ENCODE results near the gene RPL34. TPM values are rescaled to one million over a fixed set of nuclear protein-coding genes. Genes with fewer than 3 reads are reported as not detected.

The RPL34 gene
- total and polyA plus RNA-seq, 8 donors, result 901 to 2,528 (median 2,268) TPM

DNA sequence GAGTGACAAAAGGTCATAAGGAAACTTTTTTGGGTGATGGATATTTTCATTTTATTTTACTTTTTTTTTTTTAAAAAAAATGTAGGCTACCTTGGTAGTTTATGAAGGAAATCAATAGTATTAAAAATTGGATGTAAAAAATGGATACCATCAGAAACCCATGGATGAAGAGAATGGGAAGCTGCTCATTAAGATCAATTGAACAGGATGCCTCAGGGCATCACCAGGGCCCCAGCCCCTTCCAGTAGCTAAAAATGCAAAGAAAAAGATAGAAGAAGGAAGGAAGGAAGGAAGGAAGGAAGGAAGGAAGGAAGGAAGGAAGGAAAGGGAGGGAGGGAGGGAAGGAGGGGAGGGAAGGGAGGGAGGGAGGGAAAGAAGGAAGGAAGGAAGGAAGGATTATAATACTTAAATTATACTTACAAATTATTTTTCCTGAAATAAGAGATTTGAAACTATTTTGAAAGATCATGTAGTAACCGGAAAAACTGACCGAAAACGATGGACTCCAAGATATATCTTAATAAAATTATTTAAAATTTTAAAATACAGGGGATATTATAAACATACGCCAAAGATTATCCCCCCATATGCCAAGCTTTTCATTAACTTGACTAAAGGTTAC is 54.1 kb downstream of the RPL34 start:
- ATAC-seq, result no peak
- Histone ChIP-seq H3K36me3 (peaks cover 0 to 14% of the 10 kb centered on the region in 2 donors), H3K9me3 (no peaks in the 10 kb centered on the region), H3K4me3 (no peak overlapping the region), H3K4me1 (no peaks in the 10 kb centered on the region), H3K27me3 (no peaks in the 10 kb centered on the region), H3K27ac (no peak overlapping the region)
- TF ChIP-seq, protein P1, sequence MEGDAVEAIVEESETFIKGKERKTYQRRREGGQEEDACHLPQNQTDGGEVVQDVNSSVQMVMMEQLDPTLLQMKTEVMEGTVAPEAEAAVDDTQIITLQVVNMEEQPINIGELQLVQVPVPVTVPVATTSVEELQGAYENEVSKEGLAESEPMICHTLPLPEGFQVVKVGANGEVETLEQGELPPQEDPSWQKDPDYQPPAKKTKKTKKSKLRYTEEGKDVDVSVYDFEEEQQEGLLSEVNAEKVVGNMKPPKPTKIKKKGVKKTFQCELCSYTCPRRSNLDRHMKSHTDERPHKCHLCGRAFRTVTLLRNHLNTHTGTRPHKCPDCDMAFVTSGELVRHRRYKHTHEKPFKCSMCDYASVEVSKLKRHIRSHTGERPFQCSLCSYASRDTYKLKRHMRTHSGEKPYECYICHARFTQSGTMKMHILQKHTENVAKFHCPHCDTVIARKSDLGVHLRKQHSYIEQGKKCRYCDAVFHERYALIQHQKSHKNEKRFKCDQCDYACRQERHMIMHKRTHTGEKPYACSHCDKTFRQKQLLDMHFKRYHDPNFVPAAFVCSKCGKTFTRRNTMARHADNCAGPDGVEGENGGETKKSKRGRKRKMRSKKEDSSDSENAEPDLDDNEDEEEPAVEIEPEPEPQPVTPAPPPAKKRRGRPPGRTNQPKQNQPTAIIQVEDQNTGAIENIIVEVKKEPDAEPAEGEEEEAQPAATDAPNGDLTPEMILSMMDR (IDR thresholded peaks at IDR 0.05), result no peak
- no peak for DNase-seq
- intact Hi-C loops (cut with DNase I), result no loop called here

Other genes with a start within 250 kb of the RPL34 start
- 100 to 1,000 TPM; 133 to 139 TPM for gene OSTC, start 30.0 kb downstream of the RPL34 start, total RNA-seq
- 100 to 1,000 TPM; 236 to 280 (median 255) TPM for gene OSTC, start 30.0 kb downstream of the RPL34 start, polyA plus RNA-seq (ENCODE audit: insufficient read length in 6 of 6)
- not detected for gene ETNPPL, start 142.5 kb downstream of the RPL34 start, total RNA-seq
- gene ETNPPL, start 142.5 kb downstream of the RPL34 start, polyA plus RNA-seq (ENCODE audit: insufficient read length in 6 of 6), result not detected

Data from left lung (tissue), 10 donors.